Gastrocnemius medialis (tissue), 4 donors: ENCODE measurements around the gene PABPN1L.

Source experiments
- CTCF ChIP-seq, 5 experiments: fragments of 450-650 bp in 3 of 5; fragments of 200-600 bp in 2 of 5; sonication (generic) in 2 of 5; IDR thresholded peaks in 4 of 5; conservative IDR thresholded peaks in 1 of 5; 1 replicate in 4 of 5; 2 replicates in 1 of 5; pipeline ENCODE4 v1.5.1; 2016 to 2019; ENCODE audit warnings: antibody characterized with exemption in 5 of 5, mild to moderate bottlenecking in 3 of 5, moderate library complexity in 3 of 5
- POLR2A ChIP-seq, 2 donors: fragments of 450-650 bp; IDR thresholded peaks; one replicate each; pipeline ENCODE4 v1.6.1; 2017; ENCODE audit warnings: antibody characterized with exemption in 2 of 2, mild to moderate bottlenecking in 2 of 2, moderate library complexity in 2 of 2

GRCh38 chr16:88911946-88912310, 45.5 kb upstream of the PABPN1L start:
- TF ChIP-seq CTCF (IDR thresholded peaks at IDR 0.05 in 4 of 5, conservative IDR thresholded peaks at IDR 0.05 in 1 of 5), result no peak
- no peak for TF ChIP-seq POLR2A (IDR thresholded peaks at IDR 0.05)
